ENCODE data around the gene PAM16. TPM values are rescaled to one million over a fixed set of nuclear protein-coding genes. Genes with fewer than 3 reads are reported as not detected.

PAM16 gene
- total RNA-seq, 3 donors from 2014 or later (not counting 1 experiment from before 2014, with no cell fraction given), result 29.4 to 42.7 (median 39.0) TPM

DNA sequence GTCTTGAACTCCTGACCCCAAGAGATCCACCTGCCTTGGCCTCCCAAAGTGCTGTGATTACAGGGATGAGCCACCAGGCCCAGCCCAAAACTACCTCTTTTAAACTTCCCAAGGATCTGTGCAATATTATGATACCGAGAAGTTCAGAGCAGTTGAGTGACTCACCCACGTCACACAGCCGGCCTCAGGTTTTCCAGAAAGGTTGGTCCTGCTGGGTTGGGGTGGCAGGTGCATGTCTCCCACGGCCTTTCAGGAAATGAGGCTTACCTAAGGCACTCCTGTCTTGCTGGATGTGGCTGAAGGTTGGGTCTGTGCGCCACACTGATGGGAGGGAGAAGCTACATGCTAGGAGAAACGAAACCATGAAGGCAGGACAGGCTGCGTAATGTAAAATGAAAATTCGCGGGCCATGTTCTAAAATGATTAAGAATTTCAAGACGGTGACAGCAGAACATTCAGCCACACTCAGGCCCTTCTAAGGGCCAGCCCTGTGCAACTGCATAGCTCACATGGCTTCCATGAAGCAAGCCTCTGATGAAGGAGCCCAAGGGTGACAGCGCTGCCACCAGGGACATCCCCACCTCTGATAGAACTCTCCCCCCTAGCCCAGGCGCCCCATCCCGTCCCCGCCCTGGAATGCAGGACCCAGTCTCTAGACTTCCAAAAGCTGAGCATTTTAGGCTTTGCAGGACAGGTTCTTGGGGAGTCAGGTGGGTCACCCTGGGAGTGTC, 41.9 kb downstream of the PAM16 start:
- Histone ChIP-seq H3K9me3 (ENCODE audit: control insufficient read depth, insufficient read depth, low read length) (no peaks in the 10 kb centered on the region), H3K4me3 (ENCODE audit: low read length) (no peak overlapping the region), H3K4me1 (ENCODE audit: control insufficient read depth, insufficient read depth, low read length) (peaks cover 33% of the 10 kb centered on the region), H3K27me3 (ENCODE audit: control insufficient read depth, insufficient read depth, low read length) (peaks cover 10% of the 10 kb centered on the region), H3K36me3 (ENCODE audit: control insufficient read depth, insufficient read depth, low read length) (no peaks in the 10 kb centered on the region), H3K27ac (ENCODE audit: low read length) (no peak overlapping the region)
- TF ChIP-seq, protein P1, sequence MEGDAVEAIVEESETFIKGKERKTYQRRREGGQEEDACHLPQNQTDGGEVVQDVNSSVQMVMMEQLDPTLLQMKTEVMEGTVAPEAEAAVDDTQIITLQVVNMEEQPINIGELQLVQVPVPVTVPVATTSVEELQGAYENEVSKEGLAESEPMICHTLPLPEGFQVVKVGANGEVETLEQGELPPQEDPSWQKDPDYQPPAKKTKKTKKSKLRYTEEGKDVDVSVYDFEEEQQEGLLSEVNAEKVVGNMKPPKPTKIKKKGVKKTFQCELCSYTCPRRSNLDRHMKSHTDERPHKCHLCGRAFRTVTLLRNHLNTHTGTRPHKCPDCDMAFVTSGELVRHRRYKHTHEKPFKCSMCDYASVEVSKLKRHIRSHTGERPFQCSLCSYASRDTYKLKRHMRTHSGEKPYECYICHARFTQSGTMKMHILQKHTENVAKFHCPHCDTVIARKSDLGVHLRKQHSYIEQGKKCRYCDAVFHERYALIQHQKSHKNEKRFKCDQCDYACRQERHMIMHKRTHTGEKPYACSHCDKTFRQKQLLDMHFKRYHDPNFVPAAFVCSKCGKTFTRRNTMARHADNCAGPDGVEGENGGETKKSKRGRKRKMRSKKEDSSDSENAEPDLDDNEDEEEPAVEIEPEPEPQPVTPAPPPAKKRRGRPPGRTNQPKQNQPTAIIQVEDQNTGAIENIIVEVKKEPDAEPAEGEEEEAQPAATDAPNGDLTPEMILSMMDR (IDR thresholded peaks at IDR 0.05), result no peak
- H3K27me3 Mint-ChIP-seq (ENCODE audit: low read depth in 2 of 2), result peaks cover 3 to 4% of the 10 kb centered on the region in 2 donors
- peak overlapping the region; percentile 97 to 99 for H3K27ac Mint-ChIP-seq
- no peaks in the 10 kb centered on the region for H3K9me3 Mint-ChIP-seq
- intact Hi-C loops (cut with micrococcal nuclease), result loop anchor here (2.0 kb wide), 1 partner anchor 20 kb away; no protein-coding TSS in a partner anchor
- peak overlapping the region; percentile 81 for H3K4me3 Mint-ChIP-seq
- ATAC-seq, result no peak
- WGBS (ENCODE audit: insufficient coverage), result 91% methylated on average over 14 of the region's 14 CpGs
- peak in 1 of 2 donors; percentile 18 for DNase-seq
- H3K36me3 Mint-ChIP-seq, result no peaks in the 10 kb centered on the region
- peaks cover 15 to 20% of the 10 kb centered on the region in 2 donors for H3K4me1 Mint-ChIP-seq

DNA sequence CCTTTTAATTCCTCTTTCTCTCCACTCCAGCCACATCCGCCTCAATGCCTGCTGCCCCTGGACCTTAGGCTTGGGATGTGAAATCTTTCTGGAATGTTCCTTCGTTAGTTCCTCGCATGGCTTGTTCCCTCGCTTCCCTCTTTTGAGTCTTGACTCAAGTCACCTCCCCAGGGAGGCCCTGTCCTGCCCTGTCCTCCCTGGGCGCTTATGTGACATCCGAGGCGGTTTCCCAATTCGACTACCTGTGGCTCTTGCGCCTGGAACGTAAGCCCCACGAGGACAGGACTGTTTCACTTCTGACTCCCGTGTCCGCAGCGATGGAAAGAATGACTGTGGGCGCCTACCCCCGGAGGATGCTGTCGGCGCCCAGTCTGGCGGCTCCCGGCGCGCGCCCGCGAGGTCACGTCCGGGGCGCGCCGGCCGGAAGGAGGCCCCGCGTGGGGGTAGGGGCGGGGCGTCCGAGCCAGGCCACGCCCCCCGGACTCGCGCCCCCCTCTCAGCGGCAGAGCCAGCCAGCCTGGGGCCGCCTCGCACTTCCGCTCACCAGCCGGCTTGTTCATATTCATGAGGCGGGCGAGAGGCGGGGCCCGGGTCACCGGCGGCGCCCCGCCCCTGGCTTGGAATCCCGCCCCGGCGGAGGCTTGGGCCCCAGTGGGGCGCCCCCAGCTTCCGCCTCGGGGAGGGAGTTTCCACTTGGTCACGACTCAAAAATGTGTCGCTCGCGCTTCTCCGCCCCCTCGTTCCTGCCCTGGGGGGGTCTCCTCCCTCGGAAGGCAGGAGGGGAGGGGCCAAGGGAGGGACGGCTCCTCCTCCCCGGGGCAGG, 43.7 kb downstream of the PAM16 start:
- Mint-ChIP-seq H3K36me3 (no peaks in the 10 kb centered on the region), H3K27ac (peak overlapping the region; percentile 97 to 99), H3K4me1 (peaks cover 12 to 19% of the 10 kb centered on the region in 2 donors), H3K4me3 (peak overlapping the region; percentile 96), H3K27me3 (ENCODE audit: low read depth in 2 of 2) (no peaks in the 10 kb centered on the region), H3K9me3 (no peaks in the 10 kb centered on the region)
- 4% methylated on average over 68 of the region's 68 CpGs for WGBS (ENCODE audit: insufficient coverage)
- Histone ChIP-seq H3K4me1 (ENCODE audit: control insufficient read depth, insufficient read depth, low read length) (peaks cover 23% of the 10 kb centered on the region), H3K36me3 (ENCODE audit: control insufficient read depth, insufficient read depth, low read length) (no peaks in the 10 kb centered on the region), H3K27me3 (ENCODE audit: control insufficient read depth, insufficient read depth, low read length) (no peaks in the 10 kb centered on the region), H3K27ac (ENCODE audit: low read length) (peak overlapping the region; percentile 92), H3K4me3 (ENCODE audit: low read length) (peak overlapping the region; percentile 67), H3K9me3 (ENCODE audit: control insufficient read depth, insufficient read depth, low read length) (no peaks in the 10 kb centered on the region)
- intact Hi-C loops (cut with micrococcal nuclease), result loop anchor here (1.0 to 2.0 kb wide), 2 partner anchors 21 to 54 kb away; no protein-coding TSS in a partner anchor
- ATAC-seq (peak; percentile 88 to 97 (median 89)), DNase-seq (peak; percentile 98)
- TF ChIP-seq, protein P1 (IDR thresholded peaks at IDR 0.05), result no peak

DNA sequence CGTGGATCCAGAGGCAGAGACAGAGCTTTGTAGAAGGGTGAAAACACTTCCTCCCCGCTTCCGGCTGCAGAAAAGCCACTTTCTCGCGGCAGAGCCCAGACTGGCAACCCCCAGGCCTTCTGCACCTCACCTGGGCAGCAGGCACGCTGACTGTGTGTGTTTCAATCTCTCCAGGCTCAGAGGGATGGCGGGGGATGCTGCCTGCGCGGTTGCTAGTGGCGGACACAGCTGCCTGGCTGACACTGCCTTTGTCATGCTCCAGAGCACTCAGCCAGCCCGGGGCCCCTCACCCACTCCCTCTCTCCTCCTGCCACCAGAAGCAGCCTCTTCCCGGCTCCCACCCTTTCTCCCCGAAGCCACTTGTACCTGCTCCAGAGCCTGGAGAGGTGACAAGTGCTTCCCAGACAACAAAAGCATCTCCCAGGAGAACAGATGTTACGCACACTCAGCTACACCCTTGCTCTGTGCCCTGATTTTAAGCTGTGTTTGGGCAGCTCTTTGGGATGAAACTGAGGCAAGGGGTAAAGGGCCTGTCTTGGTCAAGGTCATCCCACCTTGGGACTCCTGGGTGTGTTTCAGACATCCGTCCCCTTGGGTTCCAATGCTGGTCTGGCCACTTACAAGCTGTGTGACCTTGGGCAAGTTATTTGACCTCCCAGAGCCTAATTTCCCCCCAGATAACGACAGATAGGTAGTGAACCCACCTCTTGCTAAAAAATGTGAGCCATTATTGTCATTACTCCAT, 44.5 kb downstream of the PAM16 start:
- Mint-ChIP-seq H3K27me3 (ENCODE audit: low read depth in 2 of 2) (no peaks in the 10 kb centered on the region), H3K36me3 (no peaks in the 10 kb centered on the region), H3K4me3 (peak overlapping the region; percentile 96), H3K27ac (peak overlapping the region; percentile 97 to 99), H3K9me3 (no peaks in the 10 kb centered on the region), H3K4me1 (peaks cover 12 to 19% of the 10 kb centered on the region in 2 donors)
- no peaks in the 10 kb centered on the region for H3K36me3 ChIP-seq (ENCODE audit: control insufficient read depth, insufficient read depth, low read length)
- H3K4me3 ChIP-seq (ENCODE audit: low read length), result peak overlapping the region; percentile 54
- 54% methylated on average over 16 of the region's 16 CpGs for WGBS (ENCODE audit: insufficient coverage)
- intact Hi-C loops (cut with micrococcal nuclease), result loop anchor here (1.0 kb wide), 1 partner anchor 53 kb away; no protein-coding TSS in a partner anchor
- H3K27me3 ChIP-seq (ENCODE audit: control insufficient read depth, insufficient read depth, low read length), result no peaks in the 10 kb centered on the region
- DNase-seq, result peak; percentile 34 to 79
- no peak for ATAC-seq
- no peaks in the 10 kb centered on the region for H3K9me3 ChIP-seq (ENCODE audit: control insufficient read depth, insufficient read depth, low read length)
- peak overlapping the region; percentile 92 for H3K27ac ChIP-seq (ENCODE audit: low read length)
- peaks cover 23% of the 10 kb centered on the region for H3K4me1 ChIP-seq (ENCODE audit: control insufficient read depth, insufficient read depth, low read length)
- TF ChIP-seq, protein P1 (IDR thresholded peaks at IDR 0.05), result no peak
